Neural cell (in vitro differentiated cells): ENCODE results near the gene ITGA1. TPM values are rescaled to one million over a fixed set of nuclear protein-coding genes. Genes with fewer than 3 reads are reported as not detected.
"Not testable (repeated sequence)": the region's sequence is repeated elsewhere in the genome, so short reads cannot be mapped to it uniquely, and the experiment has no call there.

Experiments
- H2AFZ ChIP-seq: fragments of 200-600, 300-800 bp; sonication (generic), shearing (Covaris generic); 2 replicates; pipeline ENCODE4 v1.6.0; 2014; ENCODE audit warnings: low read depth, mild to moderate bottlenecking, antibody characterized with exemption, low read length, moderate library complexity
- H3F3A ChIP-seq: fragments of 200-600 bp; shearing (Covaris generic); 2 replicates; pipeline ENCODE4 v1.6.1; 2016; ENCODE audit warnings: mild to moderate bottlenecking, moderate library complexity, mixed read lengths, antibody characterized with exemption, low read length; ENCODE audit not compliant: insufficient read depth, poor library complexity, severe bottlenecking
- H3K27ac ChIP-seq: fragments of 200-600, 300-800 bp; sonication (generic), shearing (Covaris generic); 2 replicates; pipeline ENCODE4 v1.5.1; 2014; ENCODE audit warnings: mild to moderate bottlenecking, low read length, moderate library complexity
- H3K27me3 ChIP-seq: fragments of 300-800, 200-600 bp; sonication (generic), shearing (Covaris generic); 2 replicates; pipeline ENCODE4 v1.6.0; 2014; ENCODE audit warnings: mild to moderate bottlenecking, low read depth, low read length, moderate library complexity; ENCODE audit not compliant: insufficient read depth
- H3K36me3 ChIP-seq: fragments of 300-800, 200-600 bp; sonication (generic), shearing (Covaris generic); 2 replicates; pipeline ENCODE4 v1.5.1; 2014; ENCODE audit warnings: mild to moderate bottlenecking, antibody characterized with exemption, low read length, moderate library complexity; ENCODE audit not compliant: insufficient read depth
- H3K4me2 ChIP-seq: fragments of 300-800, 200-600 bp; sonication (generic), shearing (Covaris generic); 2 replicates; pipeline ENCODE4 v1.6.0; 2014; ENCODE audit warnings: mild to moderate bottlenecking, low read length
- H3K4me3 ChIP-seq: fragments of 300-800, 200-600 bp; sonication (generic), shearing (Covaris generic); 2 replicates; pipeline ENCODE4 v1.5.1; 2014; ENCODE audit warnings: mild to moderate bottlenecking, low read length, moderate library complexity
- H3K79me2 ChIP-seq: fragments of 200-600 bp; shearing (Covaris generic); replicated peaks from 2 replicates; pipeline ENCODE4 v1.6.0; 2014; ENCODE audit warnings: mild to moderate bottlenecking, low read length, moderate library complexity; ENCODE audit not compliant: insufficient read depth
- H3K9ac ChIP-seq: fragments of 300-800, 200-600 bp; sonication (generic), shearing (Covaris generic); 2 replicates; pipeline ENCODE4 v1.6.1; 2016; ENCODE audit warnings: mild to moderate bottlenecking, low read length, mixed read lengths
- H3K9me2 ChIP-seq: fragments of 200-600 bp; shearing (Covaris generic); 2 replicates; pipeline ENCODE4 v1.6.1; 2016; ENCODE audit warnings: mild to moderate bottlenecking, low read length, mixed read lengths; ENCODE audit not compliant: insufficient read depth
- H3K9me3 ChIP-seq: fragments of 200-600, 300-800 bp; sonication (generic), shearing (Covaris generic); 2 replicates; pipeline ENCODE4 v1.6.1; 2016; ENCODE audit warnings: mild to moderate bottlenecking, mixed run types, low read length, moderate library complexity, mixed read lengths
- H4K20me1 ChIP-seq: fragments of 200-600 bp; shearing (Covaris generic); 2 replicates; pipeline ENCODE4 v1.6.1; 2016; ENCODE audit warnings: mild to moderate bottlenecking, mixed run types; ENCODE audit not compliant: insufficient read depth
- EP300 ChIP-seq: fragments of 450-650 bp; conservative IDR thresholded peaks from 2 replicates; pipeline ENCODE4 v1.6.1; 2014; ENCODE audit warnings: antibody characterized with exemption, mild to moderate bottlenecking, moderate library complexity; ENCODE audit not compliant: poor library complexity, severe bottlenecking
- EZH2 ChIP-seq: fragments of 200-600, 300-800 bp; shearing (Covaris generic), sonication (generic); IDR thresholded peaks from 2 replicates; pipeline ENCODE4 v1.6.1; 2014; ENCODE audit warnings: antibody characterized with exemption, low read length, borderline replicate concordance, mild to moderate bottlenecking; ENCODE audit not compliant: insufficient read depth, poor library complexity, severe bottlenecking
- MXI1 ChIP-seq: fragments of 450-650 bp; conservative IDR thresholded peaks from 2 replicates; pipeline ENCODE4 v1.6.1; 2014; ENCODE audit warnings: antibody characterized with exemption, mild to moderate bottlenecking; ENCODE audit not compliant: poor library complexity, severe bottlenecking
- POLR2AphosphoS5 ChIP-seq: IDR thresholded peaks from 2 replicates; pipeline ENCODE4 v1.6.1; 2012
- RAD21 ChIP-seq: fragments of 450-650 bp; conservative IDR thresholded peaks from 2 replicates; pipeline ENCODE4 v1.6.1; 2014; ENCODE audit warnings: antibody characterized with exemption, mild to moderate bottlenecking, moderate library complexity
- SMC3 ChIP-seq: fragments of 450-650 bp; conservative IDR thresholded peaks from 2 replicates; pipeline ENCODE4 v1.6.1; 2014; ENCODE audit warnings: antibody characterized with exemption, mild to moderate bottlenecking, moderate library complexity; ENCODE audit not compliant: poor library complexity
- TAF1 ChIP-seq: IDR thresholded peaks from 2 replicates; pipeline ENCODE4 v1.6.1; 2012; ENCODE audit warnings: low read depth
- polyA plus RNA-seq: library from polyadenylated mRNA; depleted of rRNA; stranded (reverse); fragments of >200 nt; gene quantifications from 2 replicates; pipeline ENCODE4 v1.2.3, GENCODE V29; 2014
- TF ChIP-seq, protein P1 (sequence below): IDR thresholded peaks from 2 replicates; pipeline ENCODE4 v1.6.1; 2012; ENCODE audit warnings: borderline replicate concordance
- TF ChIP-seq, protein P2 (sequence below): fragments of 450-650 bp; IDR thresholded peaks from 2 replicates; pipeline ENCODE4 v1.5.1; 2014; ENCODE audit warnings: antibody characterized with exemption, mild to moderate bottlenecking, moderate library complexity; ENCODE audit not compliant: poor library complexity, severe bottlenecking

The ITGA1 gene
- polyA plus RNA-seq, 1 donor from 2014 or later, result 0.15 TPM

DNA sequence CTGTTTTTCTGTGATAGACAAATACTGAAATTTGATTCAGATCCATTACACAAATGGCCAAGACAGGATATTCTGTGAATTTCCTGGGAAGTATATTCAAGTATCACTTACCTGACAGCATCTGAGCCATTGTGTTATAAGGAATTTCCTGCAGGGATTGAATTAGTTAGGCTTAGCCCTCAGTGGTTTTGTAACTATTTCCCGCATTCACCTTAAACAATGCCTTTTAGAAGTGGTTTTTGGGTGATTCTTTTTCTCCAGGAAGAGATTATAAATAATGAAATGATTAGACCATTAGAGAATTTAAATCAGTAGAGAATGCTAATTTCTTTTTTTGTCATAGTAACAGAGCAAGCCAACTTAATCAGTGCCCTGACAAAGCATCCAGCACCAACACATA, 30.6 kb downstream of the ITGA1 start:
- H3K9ac ChIP-seq, result no peak overlapping the region
- H3K27me3 ChIP-seq, result no peaks in the 10 kb centered on the region
- no peak overlapping the region for H3K27ac ChIP-seq
- no peak overlapping the region for H3K4me2 ChIP-seq
- TF ChIP-seq RAD21, result no peak
- TF ChIP-seq, protein P1, sequence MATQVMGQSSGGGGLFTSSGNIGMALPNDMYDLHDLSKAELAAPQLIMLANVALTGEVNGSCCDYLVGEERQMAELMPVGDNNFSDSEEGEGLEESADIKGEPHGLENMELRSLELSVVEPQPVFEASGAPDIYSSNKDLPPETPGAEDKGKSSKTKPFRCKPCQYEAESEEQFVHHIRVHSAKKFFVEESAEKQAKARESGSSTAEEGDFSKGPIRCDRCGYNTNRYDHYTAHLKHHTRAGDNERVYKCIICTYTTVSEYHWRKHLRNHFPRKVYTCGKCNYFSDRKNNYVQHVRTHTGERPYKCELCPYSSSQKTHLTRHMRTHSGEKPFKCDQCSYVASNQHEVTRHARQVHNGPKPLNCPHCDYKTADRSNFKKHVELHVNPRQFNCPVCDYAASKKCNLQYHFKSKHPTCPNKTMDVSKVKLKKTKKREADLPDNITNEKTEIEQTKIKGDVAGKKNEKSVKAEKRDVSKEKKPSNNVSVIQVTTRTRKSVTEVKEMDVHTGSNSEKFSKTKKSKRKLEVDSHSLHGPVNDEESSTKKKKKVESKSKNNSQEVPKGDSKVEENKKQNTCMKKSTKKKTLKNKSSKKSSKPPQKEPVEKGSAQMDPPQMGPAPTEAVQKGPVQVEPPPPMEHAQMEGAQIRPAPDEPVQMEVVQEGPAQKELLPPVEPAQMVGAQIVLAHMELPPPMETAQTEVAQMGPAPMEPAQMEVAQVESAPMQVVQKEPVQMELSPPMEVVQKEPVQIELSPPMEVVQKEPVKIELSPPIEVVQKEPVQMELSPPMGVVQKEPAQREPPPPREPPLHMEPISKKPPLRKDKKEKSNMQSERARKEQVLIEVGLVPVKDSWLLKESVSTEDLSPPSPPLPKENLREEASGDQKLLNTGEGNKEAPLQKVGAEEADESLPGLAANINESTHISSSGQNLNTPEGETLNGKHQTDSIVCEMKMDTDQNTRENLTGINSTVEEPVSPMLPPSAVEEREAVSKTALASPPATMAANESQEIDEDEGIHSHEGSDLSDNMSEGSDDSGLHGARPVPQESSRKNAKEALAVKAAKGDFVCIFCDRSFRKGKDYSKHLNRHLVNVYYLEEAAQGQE, result no peak
- TF ChIP-seq EZH2, result no peak
- no peaks in the 10 kb centered on the region for H3K9me2 ChIP-seq
- H3F3A ChIP-seq, result no peaks in the 10 kb centered on the region
- H3K4me3 ChIP-seq, result no peak overlapping the region
- H3K36me3 ChIP-seq, result no peaks in the 10 kb centered on the region
- no peaks in the 10 kb centered on the region for H3K79me2 ChIP-seq
- no peaks in the 10 kb centered on the region for H4K20me1 ChIP-seq
- no peaks in the 10 kb centered on the region for H3K9me3 ChIP-seq
- H2AFZ ChIP-seq, result no peak overlapping the region

DNA sequence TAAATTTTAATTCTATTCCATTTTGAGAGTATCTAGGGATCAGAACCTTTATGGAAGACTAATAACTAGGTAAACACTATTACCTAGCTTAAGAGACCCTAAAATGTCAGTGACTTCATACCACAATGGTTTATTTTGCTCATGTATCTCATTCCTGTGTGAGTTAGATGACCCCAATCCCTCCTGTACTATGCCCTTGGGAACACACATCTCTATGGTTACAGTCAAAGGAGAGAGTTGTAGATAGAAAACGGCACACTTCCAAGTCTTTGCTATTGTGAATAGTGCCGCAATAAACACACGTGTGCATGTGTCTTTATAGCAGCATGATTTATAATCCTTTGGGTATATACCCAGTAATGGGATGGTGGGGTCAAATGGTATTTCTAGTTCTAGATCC, 31.1 kb downstream of the ITGA1 start:
- H3K27me3 ChIP-seq, H3F3A ChIP-seq, H3K4me3 ChIP-seq, H3K36me3 ChIP-seq, H3K9me3 ChIP-seq, H3K9ac ChIP-seq, H4K20me1 ChIP-seq, H3K9me2 ChIP-seq, H3K27ac ChIP-seq, H3K4me2 ChIP-seq, H2AFZ ChIP-seq, H3K79me2 ChIP-seq: not testable (repeated sequence)

DNA sequence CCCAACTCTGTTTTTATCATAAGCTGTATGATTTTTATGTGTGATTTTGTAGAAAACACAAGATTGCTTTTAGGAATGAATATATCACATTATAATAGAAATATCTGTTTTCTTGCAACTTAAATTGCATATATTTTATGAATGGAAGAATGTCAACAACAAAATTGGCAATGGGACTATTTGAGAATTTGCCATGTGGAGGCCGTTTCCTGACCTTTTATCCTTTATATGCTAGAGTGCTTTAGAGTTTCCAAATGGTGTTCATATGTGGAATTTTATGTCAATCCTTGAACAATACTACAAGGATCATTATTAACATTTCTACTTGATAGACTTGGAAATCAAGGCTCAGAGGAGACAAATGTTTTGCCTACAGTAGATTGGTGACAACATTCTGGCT, 34.2 kb downstream of the ITGA1 start:
- no peaks in the 10 kb centered on the region for H3F3A ChIP-seq
- no peak overlapping the region for H3K4me2 ChIP-seq
- no peaks in the 10 kb centered on the region for H3K9me2 ChIP-seq
- H3K9me3 ChIP-seq, result no peaks in the 10 kb centered on the region
- no peaks in the 10 kb centered on the region for H4K20me1 ChIP-seq
- no peak overlapping the region for H2AFZ ChIP-seq
- TF ChIP-seq EP300 (no peak), MXI1 (no peak), RAD21 (no peak), TAF1 (no peak), EZH2 (no peak), POLR2AphosphoS5 (no peak), SMC3 (no peak)
- TF ChIP-seq, protein P1, result no peak
- TF ChIP-seq, protein P2, sequence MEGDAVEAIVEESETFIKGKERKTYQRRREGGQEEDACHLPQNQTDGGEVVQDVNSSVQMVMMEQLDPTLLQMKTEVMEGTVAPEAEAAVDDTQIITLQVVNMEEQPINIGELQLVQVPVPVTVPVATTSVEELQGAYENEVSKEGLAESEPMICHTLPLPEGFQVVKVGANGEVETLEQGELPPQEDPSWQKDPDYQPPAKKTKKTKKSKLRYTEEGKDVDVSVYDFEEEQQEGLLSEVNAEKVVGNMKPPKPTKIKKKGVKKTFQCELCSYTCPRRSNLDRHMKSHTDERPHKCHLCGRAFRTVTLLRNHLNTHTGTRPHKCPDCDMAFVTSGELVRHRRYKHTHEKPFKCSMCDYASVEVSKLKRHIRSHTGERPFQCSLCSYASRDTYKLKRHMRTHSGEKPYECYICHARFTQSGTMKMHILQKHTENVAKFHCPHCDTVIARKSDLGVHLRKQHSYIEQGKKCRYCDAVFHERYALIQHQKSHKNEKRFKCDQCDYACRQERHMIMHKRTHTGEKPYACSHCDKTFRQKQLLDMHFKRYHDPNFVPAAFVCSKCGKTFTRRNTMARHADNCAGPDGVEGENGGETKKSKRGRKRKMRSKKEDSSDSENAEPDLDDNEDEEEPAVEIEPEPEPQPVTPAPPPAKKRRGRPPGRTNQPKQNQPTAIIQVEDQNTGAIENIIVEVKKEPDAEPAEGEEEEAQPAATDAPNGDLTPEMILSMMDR, result no peak
- H3K27ac ChIP-seq, result no peak overlapping the region
- no peaks in the 10 kb centered on the region for H3K79me2 ChIP-seq
- no peaks in the 10 kb centered on the region for H3K36me3 ChIP-seq
- no peaks in the 10 kb centered on the region for H3K27me3 ChIP-seq
- no peak overlapping the region for H3K9ac ChIP-seq
- H3K4me3 ChIP-seq, result no peak overlapping the region
